ENCODE results near the gene RGPD8. TPM values are rescaled to one million over a fixed set of nuclear protein-coding genes. Genes with fewer than 3 reads are reported as not detected.

RGPD8 gene
- total and polyA plus RNA-seq, 2 of the 13 experiments (the other 11 are each of a cell fraction or from before 2014, with no cell fraction given): 2.3 to 12.8 TPM

- TF ChIP-seq ZNF101 (CRISPR knock-in tag; IDR thresholded peaks at IDR 0.05; ENCODE audit: borderline replicate concordance, low read depth): no peak
- TF ChIP-seq ZNF230 (CRISPR knock-in tag; IDR thresholded peaks at IDR 0.05): no peak
- no peak for TF ChIP-seq ZBTB7A (CRISPR knock-in tag; IDR thresholded peaks at IDR 0.05)
- no peak for TF ChIP-seq CTCF (CRISPR knock-in tag; IDR thresholded peaks at IDR 0.05)
- TF ChIP-seq ZGPAT (CRISPR knock-in tag; IDR thresholded peaks at IDR 0.05): no peak
- no peak for TF ChIP-seq HCFC1 (IDR thresholded peaks at IDR 0.05; ENCODE audit: low read depth, low read length)
- TF ChIP-seq CEBPG (CRISPR knock-in tag; IDR thresholded peaks at IDR 0.05): peak; percentile 48; the same call in 1 of the 2 replicates
- TF ChIP-seq ZNF253 (CRISPR knock-in tag; IDR thresholded peaks at IDR 0.05; ENCODE audit: borderline replicate concordance): peak; percentile 77; the same call in 1 of the 2 replicates
- TF ChIP-seq IKZF4 (CRISPR knock-in tag; IDR thresholded peaks at IDR 0.05; ENCODE audit: borderline replicate concordance, low read depth, not compliant biosample characterization): no peak
- TF ChIP-seq NKX3-1 (CRISPR knock-in tag; IDR thresholded peaks at IDR 0.05): no peak
- TF ChIP-seq KLF11 (CRISPR knock-in tag; IDR thresholded peaks at IDR 0.05): no peak
- no peak for TF ChIP-seq ZNF792 (CRISPR knock-in tag; IDR thresholded peaks at IDR 0.05)
- no peak for TF ChIP-seq PAWR (CRISPR knock-in tag; IDR thresholded peaks at IDR 0.05; ENCODE audit: borderline replicate concordance)
- TF ChIP-seq NFIC (IDR thresholded peaks at IDR 0.05; ENCODE audit: low read length): no peak
- no peak for TF ChIP-seq ZNF331 (CRISPR knock-in tag; IDR thresholded peaks at IDR 0.05)
- TF ChIP-seq THRA (CRISPR knock-in tag; IDR thresholded peaks at IDR 0.05; ENCODE audit: borderline replicate concordance): no peak
- TF ChIP-seq KLF15 (CRISPR knock-in tag; IDR thresholded peaks at IDR 0.05; ENCODE audit: borderline replicate concordance): no peak
- no peak; the same call in 1 of the 2 replicates for TF ChIP-seq MYPOP (CRISPR knock-in tag; IDR thresholded peaks at IDR 0.05)
- TF ChIP-seq CHCHD3 (CRISPR knock-in tag; IDR thresholded peaks at IDR 0.05): no peak
- no peak for TF ChIP-seq GLMP (CRISPR knock-in tag; IDR thresholded peaks at IDR 0.05; ENCODE audit: borderline replicate concordance)
- TF ChIP-seq POLR2AphosphoS2 (IDR thresholded peaks at IDR 0.05; ENCODE audit: low read depth, low read length): no peak
- no peak for TF ChIP-seq RFXAP (CRISPR knock-in tag; IDR thresholded peaks at IDR 0.05; ENCODE audit: borderline replicate concordance)
These were observed 49.6 kb upstream of the RGPD8 start (continued) for GRCh38 chr2:112483042-112483473.

Data from HepG2 (cell line).